Measurements from ENCODE around the gene CDH4.

DNA sequence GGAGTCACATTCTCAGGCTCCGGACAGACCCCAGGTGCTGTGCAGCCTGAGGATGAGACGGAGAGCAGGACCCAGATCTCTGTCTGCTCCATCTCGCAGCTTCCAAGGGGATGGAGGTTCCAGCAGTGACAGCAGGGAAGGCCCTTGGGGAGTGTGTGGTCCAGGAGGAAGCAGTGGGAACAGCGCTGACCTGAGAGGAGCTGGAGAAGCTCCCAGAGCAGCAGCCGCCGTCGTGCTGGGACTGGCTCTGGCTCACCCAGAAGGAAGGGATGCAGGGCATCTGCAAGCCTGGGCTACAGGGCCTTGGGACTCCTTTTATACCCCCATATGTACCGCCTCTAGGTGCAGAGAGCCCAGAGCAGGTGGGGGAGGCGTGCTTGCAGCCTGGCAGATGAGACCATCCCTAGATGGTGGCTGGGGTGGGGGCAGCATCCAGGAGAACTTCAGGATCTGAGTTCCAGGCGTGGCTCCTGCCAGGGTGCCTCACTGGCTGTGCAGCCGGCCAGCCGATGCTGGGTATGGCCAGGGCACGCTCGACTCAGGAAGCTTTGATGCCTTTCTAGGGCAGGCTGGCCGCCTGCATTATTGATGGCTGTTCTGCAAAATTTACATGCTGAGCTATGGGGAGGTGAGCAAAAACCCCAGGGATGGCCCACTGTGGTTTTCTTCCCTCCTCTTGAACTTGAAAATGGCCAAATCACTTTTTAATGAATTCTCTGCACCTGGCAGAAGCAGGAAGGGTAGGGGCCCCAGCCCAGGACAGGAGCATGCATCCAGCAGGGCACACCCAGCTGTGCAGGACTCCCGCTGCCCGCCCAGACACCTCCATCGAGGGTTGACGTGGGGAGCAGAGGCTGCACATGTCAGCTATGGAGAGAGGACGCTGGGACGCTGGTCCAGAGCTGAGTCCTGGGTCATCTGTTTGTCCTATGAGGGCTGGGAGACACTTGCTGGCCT lies 634.0 kb downstream of the CDH4 start:
- TF ChIP-seq, protein P1, sequence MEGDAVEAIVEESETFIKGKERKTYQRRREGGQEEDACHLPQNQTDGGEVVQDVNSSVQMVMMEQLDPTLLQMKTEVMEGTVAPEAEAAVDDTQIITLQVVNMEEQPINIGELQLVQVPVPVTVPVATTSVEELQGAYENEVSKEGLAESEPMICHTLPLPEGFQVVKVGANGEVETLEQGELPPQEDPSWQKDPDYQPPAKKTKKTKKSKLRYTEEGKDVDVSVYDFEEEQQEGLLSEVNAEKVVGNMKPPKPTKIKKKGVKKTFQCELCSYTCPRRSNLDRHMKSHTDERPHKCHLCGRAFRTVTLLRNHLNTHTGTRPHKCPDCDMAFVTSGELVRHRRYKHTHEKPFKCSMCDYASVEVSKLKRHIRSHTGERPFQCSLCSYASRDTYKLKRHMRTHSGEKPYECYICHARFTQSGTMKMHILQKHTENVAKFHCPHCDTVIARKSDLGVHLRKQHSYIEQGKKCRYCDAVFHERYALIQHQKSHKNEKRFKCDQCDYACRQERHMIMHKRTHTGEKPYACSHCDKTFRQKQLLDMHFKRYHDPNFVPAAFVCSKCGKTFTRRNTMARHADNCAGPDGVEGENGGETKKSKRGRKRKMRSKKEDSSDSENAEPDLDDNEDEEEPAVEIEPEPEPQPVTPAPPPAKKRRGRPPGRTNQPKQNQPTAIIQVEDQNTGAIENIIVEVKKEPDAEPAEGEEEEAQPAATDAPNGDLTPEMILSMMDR (IDR thresholded peaks at IDR 0.05): no peak
- no peak for TF ChIP-seq POLR2A (IDR thresholded peaks at IDR 0.05)
